Mesothelial cell of epicardium (in vitro differentiated cells): ENCODE results near the gene IQCK. TPM values are rescaled to one million over a fixed set of nuclear protein-coding genes. Genes with fewer than 3 reads are reported as not detected.

Experiments used
- DNase-seq, 2 experiments: peaks; one replicate each; pipeline ENCODE4 v3.0.0; 2021; ENCODE audit warnings: low spot score in 2 of 2; ENCODE audit not compliant: unreplicated experiment in 2 of 2
- H3K27ac Mint-ChIP-seq: 2 replicates; pipeline ENCODE4 v1.8.0; 2021; ENCODE audit warnings: mixed read lengths
- H3K27me3 Mint-ChIP-seq: 2 replicates; pipeline ENCODE4 v1.8.0; 2021; ENCODE audit warnings: low read depth, mixed read lengths
- H3K36me3 Mint-ChIP-seq: 2 replicates; pipeline ENCODE4 v1.8.0; 2021; ENCODE audit warnings: mixed read lengths
- H3K4me1 Mint-ChIP-seq: 2 replicates; pipeline ENCODE4 v1.8.0; 2021; ENCODE audit warnings: mixed read lengths
- H3K4me3 Mint-ChIP-seq: 2 replicates; pipeline ENCODE4 v1.8.0; 2021; ENCODE audit warnings: mild to moderate bottlenecking, moderate library complexity, mixed read lengths
- H3K9me3 Mint-ChIP-seq: 2 replicates; pipeline ENCODE4 v1.8.0; 2021; ENCODE audit warnings: mixed read lengths
- CTCF ChIP-seq: fragments of 200-600 bp; sonication (generic); IDR thresholded peaks from one replicate; pipeline ENCODE4 v1.5.0; 2021; ENCODE audit warnings: antibody characterized with exemption; ENCODE audit not compliant: unreplicated experiment
- total RNA-seq: library from RNA; stranded (reverse); gene quantifications from 3 replicates; pipeline ENCODE4 v1.2.1, GENCODE V29; 2021

The IQCK gene
- total RNA-seq, 1 donor from 2014 or later: 16.0 TPM

GRCh38 chr16:19701091-19701490 is 17.0 kb upstream of the IQCK start:
- H3K27me3 Mint-ChIP-seq: no peaks in the 10 kb centered on the region

GRCh38 chr16:19703172-19703889 is 14.7 kb upstream of the IQCK start:
- Mint-ChIP-seq H3K27me3 (no peaks in the 10 kb centered on the region), H3K36me3 (peaks cover 56% of the 10 kb centered on the region), H3K27ac (no peak overlapping the region), H3K4me3 (no peak overlapping the region), H3K9me3 (no peaks in the 10 kb centered on the region), H3K4me1 (peaks cover 16% of the 10 kb centered on the region)
- no peak for DNase-seq
- no peak for TF ChIP-seq CTCF

More at GRCh38 chr16:19701091-19701490, 17.0 kb upstream of the IQCK start:
- Mint-ChIP-seq H3K9me3 (no peaks in the 10 kb centered on the region), H3K4me3 (no peak overlapping the region), H3K27ac (peak overlapping the region; percentile 43), H3K4me1 (peaks cover 23% of the 10 kb centered on the region), H3K36me3 (peaks cover 53% of the 10 kb centered on the region)
- no peak for TF ChIP-seq CTCF
- DNase-seq: no peak

GRCh38 chr16:19704321-19705145 is 13.5 kb upstream of the IQCK start:
- no peak for DNase-seq
- H3K27ac Mint-ChIP-seq: no peak overlapping the region
- H3K9me3 Mint-ChIP-seq: no peaks in the 10 kb centered on the region
- peaks cover 14% of the 10 kb centered on the region for H3K4me1 Mint-ChIP-seq
- H3K4me3 Mint-ChIP-seq: no peak overlapping the region
- no peaks in the 10 kb centered on the region for H3K27me3 Mint-ChIP-seq
- peaks cover 54% of the 10 kb centered on the region for H3K36me3 Mint-ChIP-seq
- TF ChIP-seq CTCF: no peak

- H3K4me1 Mint-ChIP-seq: peaks cover 10% of the 10 kb centered on the region
- no peak for DNase-seq
- peaks cover 56% of the 10 kb centered on the region for H3K36me3 Mint-ChIP-seq
- H3K9me3 Mint-ChIP-seq: no peaks in the 10 kb centered on the region
- no peak overlapping the region for H3K4me3 Mint-ChIP-seq
- no peak for TF ChIP-seq CTCF
- no peaks in the 10 kb centered on the region for H3K27me3 Mint-ChIP-seq
- no peak overlapping the region for H3K27ac Mint-ChIP-seq
Measured at GRCh38 chr16:19705146-19705501, 12.9 kb upstream of the IQCK start.

- no peak for DNase-seq
- no peaks in the 10 kb centered on the region for H3K27me3 Mint-ChIP-seq
- peaks cover 54% of the 10 kb centered on the region for H3K36me3 Mint-ChIP-seq
- H3K9me3 Mint-ChIP-seq: no peaks in the 10 kb centered on the region
- no peak overlapping the region for H3K27ac Mint-ChIP-seq
- no peak overlapping the region for H3K4me3 Mint-ChIP-seq
- no peak for TF ChIP-seq CTCF
- H3K4me1 Mint-ChIP-seq: peaks cover 3% of the 10 kb centered on the region
Measured at GRCh38 chr16:19705843-19706242, 12.2 kb upstream of the IQCK start.
